Smooth muscle cell (in vitro differentiated cells): ENCODE results near the gene SRCAP. TPM values are rescaled to one million over a fixed set of nuclear protein-coding genes. Genes with fewer than 3 reads are reported as not detected.

Source experiments
- DNase-seq: peaks from one replicate; lab custom pipeline; 2025; ENCODE audit not compliant: unreplicated experiment; lab: John Stamatoyannopoulos, UW
- H2AFZ ChIP-seq: fragments of 200-600 bp; sonication (generic); 2 replicates; pipeline ENCODE4 v1.6.0; 2016; ENCODE audit warnings: antibody characterized with exemption, low read depth, mild to moderate bottlenecking
- H3F3A ChIP-seq: fragments of 200-600 bp; sonication (generic); 2 replicates; pipeline ENCODE4 v1.6.0; 2017; ENCODE audit warnings: antibody characterized with exemption, low read depth
- H3K27ac ChIP-seq: fragments of 200-600 bp; sonication (generic); 2 replicates; pipeline ENCODE4 v1.5.1; 2016; ENCODE audit warnings: low read depth, mild to moderate bottlenecking
- H3K27me3 ChIP-seq: fragments of 200-600 bp; sonication (generic); 2 replicates; pipeline ENCODE4 v1.6.1; 2016; ENCODE audit warnings: low read depth, mild to moderate bottlenecking
- H3K36me3 ChIP-seq: fragments of 200-600 bp; sonication (generic); 2 replicates; pipeline ENCODE4 v1.5.1; 2016; ENCODE audit warnings: low read depth
- H3K4me1 ChIP-seq: fragments of 200-600 bp; sonication (generic); 2 replicates; pipeline ENCODE4 v1.5.1; 2016; ENCODE audit warnings: low read depth
- H3K4me2 ChIP-seq: fragments of 200-600 bp; sonication (generic); 2 replicates; pipeline ENCODE4 v1.6.0; 2016; ENCODE audit warnings: mild to moderate bottlenecking
- H3K4me3 ChIP-seq: fragments of 200-600 bp; sonication (generic); 2 replicates; pipeline ENCODE4 v1.5.1; 2016; ENCODE audit warnings: mild to moderate bottlenecking
- H3K79me2 ChIP-seq: fragments of 200-600 bp; sonication (generic); 2 replicates; pipeline ENCODE4 v1.6.0; 2016; ENCODE audit warnings: low read depth, mild to moderate bottlenecking
- H3K9ac ChIP-seq: fragments of 200-600 bp; sonication (generic); 2 replicates; pipeline ENCODE4 v1.6.0; 2016; ENCODE audit warnings: low read depth
- H3K9me3 ChIP-seq: fragments of 200-600 bp; sonication (generic); replicated peaks from 2 replicates; pipeline ENCODE4 v1.5.1; 2016; ENCODE audit warnings: low read depth
- H4K20me1 ChIP-seq: fragments of 200-600 bp; sonication (generic); 2 replicates; pipeline ENCODE4 v1.6.0; 2016; ENCODE audit warnings: low read depth
- WGBS: methylation state at CpG from one replicate; pipeline ENCODE4 v1.1.7; 2016; ENCODE audit warnings: low lambda C conversion rate; 5-methylcytosine and 5-hydroxymethylcytosine counted together
- polyA plus RNA-seq: library from polyadenylated mRNA; unstranded; fragments of >200 nt; fragmentation: Nextera tagmentation; extraction: Ambion mirVana; gene quantifications from 2 replicates; pipeline ENCODE4 v1.2.1, GENCODE V29; 2016
- total RNA-seq: library from RNA; depleted of rRNA; stranded (reverse); fragments of >200 nt; gene quantifications from 2 replicates; pipeline ENCODE4 v1.2.3, GENCODE V29; 2014
- TF ChIP-seq, protein P1 (sequence below): fragments of 200-600 bp; sonication (generic); IDR thresholded peaks from 2 replicates; pipeline ENCODE4 v1.5.1; 2017; ENCODE audit warnings: borderline replicate concordance, mild to moderate bottlenecking, antibody characterized with exemption; ENCODE audit not compliant: insufficient read depth, poor library complexity, severe bottlenecking

SRCAP gene
- total and polyA plus RNA-seq, 2 experiments from 2014 or later = 9.0 to 14.5 TPM

DNA sequence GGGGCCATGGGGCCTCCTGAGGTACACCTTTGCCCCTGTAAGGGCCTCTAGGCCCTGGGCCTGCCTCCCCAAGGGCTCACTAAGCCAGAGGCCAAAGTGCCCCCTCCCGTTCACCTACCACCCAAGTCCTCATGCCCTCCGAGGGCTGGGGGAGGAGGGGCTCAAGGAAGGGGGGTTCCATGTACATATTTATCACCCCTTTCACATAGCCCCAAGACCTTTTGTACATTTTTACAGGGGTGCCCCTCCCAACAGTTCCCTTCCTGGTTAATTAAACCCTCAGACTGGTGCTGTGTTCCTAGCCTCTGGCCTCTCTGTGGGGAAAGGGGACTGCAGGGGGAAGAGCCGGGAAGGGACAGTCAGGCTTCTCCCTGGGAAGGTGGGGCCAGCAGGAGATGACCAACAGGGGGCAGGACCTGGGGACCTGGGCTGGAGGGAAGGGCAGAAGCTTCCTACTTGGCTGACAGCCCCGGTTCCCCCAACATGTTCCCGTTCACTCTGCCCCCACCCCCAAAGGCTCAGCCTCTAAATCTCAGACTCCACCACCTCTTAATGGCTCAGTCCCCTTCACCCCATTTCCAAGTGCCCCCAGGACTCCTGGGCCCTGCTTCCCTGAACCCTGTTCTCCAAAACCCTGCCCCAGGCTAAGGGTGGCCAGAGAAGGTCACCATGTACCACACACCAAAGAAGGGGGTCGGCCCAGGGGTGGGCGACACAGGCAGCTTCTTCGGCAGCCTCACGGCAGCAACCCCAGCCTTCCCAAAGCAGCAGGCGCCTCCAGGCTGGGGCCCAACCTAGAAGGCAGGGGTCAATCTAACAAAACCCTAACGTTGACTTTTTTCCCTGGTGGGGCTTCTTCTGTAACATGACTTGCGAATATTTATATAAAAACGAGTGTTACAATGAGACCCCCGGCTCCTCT is 28.8 kb upstream of the SRCAP start:
- Histone ChIP-seq H3K27me3 (no peaks in the 10 kb centered on the region), H3K27ac (no peak overlapping the region), H3K36me3 (no peaks in the 10 kb centered on the region), H2AFZ (no peak overlapping the region), H4K20me1 (peaks cover 39% of the 10 kb centered on the region), H3K9ac (no peak overlapping the region), H3K4me1 (no peaks in the 10 kb centered on the region), H3K4me3 (no peak overlapping the region), H3F3A (no peaks in the 10 kb centered on the region), H3K4me2 (no peak overlapping the region), H3K9me3 (no peaks in the 10 kb centered on the region), H3K79me2 (no peaks in the 10 kb centered on the region)
- DNase-seq = no peak
- TF ChIP-seq, protein P1, sequence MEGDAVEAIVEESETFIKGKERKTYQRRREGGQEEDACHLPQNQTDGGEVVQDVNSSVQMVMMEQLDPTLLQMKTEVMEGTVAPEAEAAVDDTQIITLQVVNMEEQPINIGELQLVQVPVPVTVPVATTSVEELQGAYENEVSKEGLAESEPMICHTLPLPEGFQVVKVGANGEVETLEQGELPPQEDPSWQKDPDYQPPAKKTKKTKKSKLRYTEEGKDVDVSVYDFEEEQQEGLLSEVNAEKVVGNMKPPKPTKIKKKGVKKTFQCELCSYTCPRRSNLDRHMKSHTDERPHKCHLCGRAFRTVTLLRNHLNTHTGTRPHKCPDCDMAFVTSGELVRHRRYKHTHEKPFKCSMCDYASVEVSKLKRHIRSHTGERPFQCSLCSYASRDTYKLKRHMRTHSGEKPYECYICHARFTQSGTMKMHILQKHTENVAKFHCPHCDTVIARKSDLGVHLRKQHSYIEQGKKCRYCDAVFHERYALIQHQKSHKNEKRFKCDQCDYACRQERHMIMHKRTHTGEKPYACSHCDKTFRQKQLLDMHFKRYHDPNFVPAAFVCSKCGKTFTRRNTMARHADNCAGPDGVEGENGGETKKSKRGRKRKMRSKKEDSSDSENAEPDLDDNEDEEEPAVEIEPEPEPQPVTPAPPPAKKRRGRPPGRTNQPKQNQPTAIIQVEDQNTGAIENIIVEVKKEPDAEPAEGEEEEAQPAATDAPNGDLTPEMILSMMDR = no peak
- 93% methylated on average over 13 of the region's 14 CpGs for WGBS

DNA sequence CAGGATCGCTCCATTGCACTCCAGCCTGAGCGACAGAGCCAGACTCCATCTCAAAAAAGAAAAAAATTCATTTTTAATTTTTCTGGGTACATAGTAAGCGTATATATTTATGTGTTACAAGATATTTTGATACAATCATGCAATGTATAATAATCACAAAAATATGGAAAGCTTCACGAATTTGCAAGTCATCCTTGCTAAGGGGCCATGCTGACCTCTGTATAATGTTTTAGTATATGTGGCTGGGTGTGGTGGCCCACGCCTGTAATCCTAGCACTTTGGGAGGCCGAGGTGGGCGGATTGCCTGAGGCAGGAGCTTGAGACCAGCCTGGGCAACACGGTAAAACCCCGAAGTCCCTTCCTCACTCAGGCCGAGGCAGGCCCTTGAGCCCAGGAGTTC is 23.8 kb upstream of the SRCAP start:
- Histone ChIP-seq H3K9me3 (no peaks in the 10 kb centered on the region), H2AFZ (no peak overlapping the region), H3K4me3 (no peak overlapping the region), H3K4me2 (no peak overlapping the region), H3F3A (no peaks in the 10 kb centered on the region), H3K27me3 (peaks cover 8% of the 10 kb centered on the region), H3K9ac (no peak overlapping the region), H3K36me3 (no peaks in the 10 kb centered on the region), H3K27ac (no peak overlapping the region), H3K4me1 (no peaks in the 10 kb centered on the region), H4K20me1 (peaks cover 3% of the 10 kb centered on the region), H3K79me2 (no peaks in the 10 kb centered on the region)
- 84% methylated on average over 10 of the region's 10 CpGs for WGBS
- TF ChIP-seq, protein P1 = no peak
- no peak for DNase-seq

DNA sequence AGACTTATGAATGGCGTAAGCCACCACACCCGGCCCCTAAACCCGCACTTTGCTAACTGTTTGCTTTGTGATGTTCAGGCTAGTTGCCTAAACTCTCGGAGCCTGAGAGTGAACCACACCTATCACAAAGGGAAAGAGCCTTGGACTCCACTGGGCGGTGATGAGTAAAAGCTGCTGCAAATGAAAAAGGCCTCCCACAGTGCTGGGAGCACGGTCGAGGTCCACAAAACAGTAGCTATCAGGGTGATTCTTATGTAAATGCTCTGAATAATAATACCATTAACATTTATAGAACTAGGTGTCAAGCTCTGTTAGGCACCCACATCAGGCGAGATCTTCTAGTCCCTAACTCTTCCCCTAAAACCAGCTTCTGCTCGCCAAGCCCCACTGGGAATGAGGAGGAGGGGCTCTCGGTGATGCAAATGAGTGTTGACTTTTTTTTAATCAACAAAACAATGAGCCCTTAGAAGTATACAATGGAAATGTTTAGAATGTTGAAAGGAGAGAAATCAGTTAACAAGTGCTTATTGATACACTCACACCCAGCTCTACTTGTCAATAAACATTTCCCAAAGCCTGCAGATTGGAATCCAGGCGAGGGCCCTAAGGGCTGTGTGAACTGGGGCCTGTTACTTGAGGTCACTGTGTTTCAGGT is 20.9 kb upstream of the SRCAP start:
- H3K4me2 ChIP-seq = no peak overlapping the region
- H3F3A ChIP-seq = no peaks in the 10 kb centered on the region
- H3K27me3 ChIP-seq = peaks cover 8% of the 10 kb centered on the region
- H3K4me3 ChIP-seq = no peak overlapping the region
- H2AFZ ChIP-seq = no peak overlapping the region
- no peaks in the 10 kb centered on the region for H3K4me1 ChIP-seq
- H3K9me3 ChIP-seq = no peaks in the 10 kb centered on the region
- 40% methylated on average over 11 of the region's 11 CpGs for WGBS
- H3K9ac ChIP-seq = no peak overlapping the region
- no peaks in the 10 kb centered on the region for H3K79me2 ChIP-seq
- DNase-seq = no peak
- H4K20me1 ChIP-seq = no peaks in the 10 kb centered on the region
- TF ChIP-seq, protein P1 = no peak
- no peaks in the 10 kb centered on the region for H3K36me3 ChIP-seq
- H3K27ac ChIP-seq = no peak overlapping the region
